HepG2 (cell line): Measurements from ENCODE around the gene CTDSP1. TPM values are rescaled to one million over a fixed set of nuclear protein-coding genes. Genes with fewer than 3 reads are reported as not detected.

ENCODE experiments used
- FOXP4 ChIP-seq: sonication (generic); formaldehyde crosslinking; IDR thresholded peaks from 2 replicates; pipeline ENCODE4 v1.4.0; 2020; ENCODE audit warnings: missing genetic modification reagents
- KDM2A ChIP-seq: sonication (generic); formaldehyde crosslinking; IDR thresholded peaks from 2 replicates; pipeline ENCODE4 v1.4.0; 2020; ENCODE audit warnings: low read depth, missing genetic modification reagents, borderline replicate concordance
- LCORL ChIP-seq, 2 experiments: fragments of 450-650 bp in 1 of 2; sonication (generic) in 1 of 2; formaldehyde crosslinking in 1 of 2; IDR thresholded peaks; 2 replicates each; pipeline versions ENCODE4 v1.5.0 to v1.6.1; 2017 to 2020; ENCODE audit warnings: antibody characterized with exemption in 1 of 2, missing genetic modification reagents in 1 of 2
- NFAT5 ChIP-seq: sonication (generic); formaldehyde crosslinking; IDR thresholded peaks from 2 replicates; pipeline ENCODE4 v1.4.0; 2020; ENCODE audit warnings: missing genetic modification reagents
- NFATC3 ChIP-seq: sonication (generic); formaldehyde crosslinking; IDR thresholded peaks from 2 replicates; pipeline ENCODE4 v1.5.1; 2020; ENCODE audit warnings: mild to moderate bottlenecking, missing genetic modification reagents
- PLSCR1 ChIP-seq: sonication (generic); formaldehyde crosslinking; IDR thresholded peaks from 2 replicates; pipeline ENCODE4 v1.5.0; 2020; ENCODE audit warnings: missing genetic modification reagents, mild to moderate bottlenecking, borderline replicate concordance
- ZNF101 ChIP-seq: sonication (generic); formaldehyde crosslinking; IDR thresholded peaks from 2 replicates; pipeline ENCODE4 v1.4.0; 2020; ENCODE audit warnings: mild to moderate bottlenecking, low read depth, missing genetic modification reagents, borderline replicate concordance
- ZNF142 ChIP-seq: sonication (generic); formaldehyde crosslinking; IDR thresholded peaks from 2 replicates; pipeline ENCODE4 v1.4.0; 2020; ENCODE audit warnings: missing genetic modification reagents
- ZNF33A ChIP-seq: sonication (generic); formaldehyde crosslinking; IDR thresholded peaks from 2 replicates; pipeline ENCODE4 v1.5.1; 2020; ENCODE audit warnings: missing genetic modification reagents, mild to moderate bottlenecking, moderate library complexity, borderline replicate concordance
- ZNF451 ChIP-seq: sonication (generic); formaldehyde crosslinking; IDR thresholded peaks from 2 replicates; pipeline ENCODE4 v1.5.0; 2020; ENCODE audit warnings: mild to moderate bottlenecking, missing genetic modification reagents
- ZNF724P ChIP-seq: sonication (generic); formaldehyde crosslinking; IDR thresholded peaks from 2 replicates; pipeline ENCODE4 v1.8.0; 2022; ENCODE audit warnings: missing genetic modification reagents, borderline replicate concordance
- polyA plus RNA-seq, 8 experiments: library from polyadenylated mRNA; depleted of rRNA in 3 of 8; stranded (reverse) in 7 of 8; unstranded in 1 of 8; fragments of >200 nt; fragmentation: Illumina TruSeq in 4 of 8; extraction: Trizol in 4 of 8; gene quantifications; 2 replicates each; pipeline versions ENCODE4 v1.2.1 to v1.2.3, GENCODE V29; 2011 to 2016; ENCODE audit warnings: low read depth in 4 of 8, missing spikeins in 1 of 8, mixed read lengths in 1 of 8; ENCODE audit not compliant: insufficient read depth in 1 of 8
- total RNA-seq, 5 experiments: library from RNA; depleted of rRNA; stranded (reverse); fragments of >200 nt; fragmentation: Illumina TruSeq; extraction: Trizol; gene quantifications; 2 replicates each; pipeline ENCODE4 v1.2.3, GENCODE V29; 2016; ENCODE audit warnings: low read depth in 1 of 5

Gene CTDSP1
- total and polyA plus RNA-seq, 2 of the 13 experiments (the other 11 are each of a cell fraction or from before 2014, with no cell fraction given): 91.0 to 268 TPM

- TF ChIP-seq LCORL (IDR thresholded peaks at IDR 0.05) (no peak), LCORL (CRISPR knock-in tag; IDR thresholded peaks at IDR 0.05) (peak; percentile 20; the same call in 1 of the 2 replicates), ZNF724P (CRISPR knock-in tag) (peak; percentile 22; the same call in 1 of the 2 replicates), ZNF33A (CRISPR knock-in tag) (peak; percentile 69; the same call in 1 of the 2 replicates), ZNF101 (CRISPR knock-in tag) (no peak), FOXP4 (CRISPR knock-in tag) (peak; percentile 19; the same call in 1 of the 2 replicates), NFATC3 (CRISPR knock-in tag) (no peak), ZNF142 (CRISPR knock-in tag) (no peak; the same call in 1 of the 2 replicates), NFAT5 (no peak), PLSCR1 (no peak), KDM2A (CRISPR knock-in tag) (peak; percentile 100), ZNF451 (CRISPR knock-in tag) (no peak)
These were observed 6.7 kb downstream of the CTDSP1 start (continued) for GRCh38 chr2:218406209-218406948.
